T-helper 9 cell (primary cell): ENCODE measurements around the gene KPNA3.
"Not testable (repeated sequence)": the region's sequence is repeated elsewhere in the genome, so short reads cannot be mapped to it uniquely, and the experiment has no call there.

ENCODE experiments used
- DNase-seq: peaks from one replicate; pipeline ENCODE4 v3.0.0-alpha.2; 2020

KPNA3 gene

DNA sequence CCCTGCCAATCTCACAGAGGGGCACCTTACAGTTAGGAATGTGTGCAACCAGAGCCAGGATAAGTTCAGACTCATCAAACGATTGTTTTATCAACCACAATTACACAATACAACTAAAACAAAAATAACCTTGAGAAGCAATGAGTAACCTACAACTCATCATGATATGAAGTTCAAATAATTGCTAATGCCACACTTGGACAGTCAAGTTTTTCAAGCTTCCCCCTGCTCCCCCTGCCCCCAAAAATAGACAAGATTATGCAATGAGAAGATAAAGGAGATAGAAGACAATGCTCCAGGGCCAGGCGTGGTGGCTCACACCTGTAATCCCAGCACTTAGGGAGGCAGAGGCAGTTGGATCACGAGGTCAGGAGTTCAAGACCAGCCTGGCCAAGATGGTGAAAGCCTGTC is 13.6 kb upstream of the KPNA3 start:
- DNase-seq = no peak

DNA sequence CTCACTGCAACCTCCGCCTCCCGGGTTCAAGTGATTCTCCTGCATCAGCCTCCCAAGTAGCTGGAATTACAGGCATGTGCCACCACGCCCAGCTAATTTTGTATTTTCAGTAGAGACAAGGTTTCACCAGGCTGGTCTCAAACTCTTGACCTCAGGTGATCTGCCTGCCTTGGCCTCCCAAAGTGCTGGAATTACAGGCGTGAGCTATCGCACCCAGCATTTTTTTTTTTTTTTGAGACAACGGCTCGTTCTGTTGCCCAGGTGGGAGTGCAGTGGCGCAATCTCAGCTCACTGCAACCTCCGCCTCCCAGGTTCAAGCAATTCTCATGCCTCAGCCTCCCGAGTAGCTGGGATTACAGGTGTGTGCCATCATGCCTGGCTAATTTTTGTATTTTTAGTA is 10.6 kb upstream of the KPNA3 start:
- DNase-seq = not testable (repeated sequence)

DNA sequence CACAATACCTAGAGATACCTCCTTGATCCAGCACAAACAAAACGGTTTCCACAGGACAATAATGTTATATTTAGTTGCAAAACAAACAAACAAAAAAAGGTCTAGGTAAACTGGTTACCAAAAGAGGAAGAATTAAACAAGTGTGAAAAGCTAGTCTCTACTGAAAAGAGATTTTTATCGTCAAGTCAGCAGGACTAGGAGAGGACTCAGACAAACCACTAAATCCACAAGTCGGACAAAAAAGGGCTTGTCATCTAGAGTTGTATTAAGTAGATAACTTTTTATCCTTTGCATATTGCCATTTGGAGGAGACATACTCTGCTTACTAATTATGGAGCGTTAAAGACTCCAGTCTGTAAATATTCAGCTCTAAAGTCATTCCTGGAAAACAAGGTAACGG is 9.9 kb upstream of the KPNA3 start:
- DNase-seq = no peak

DNA sequence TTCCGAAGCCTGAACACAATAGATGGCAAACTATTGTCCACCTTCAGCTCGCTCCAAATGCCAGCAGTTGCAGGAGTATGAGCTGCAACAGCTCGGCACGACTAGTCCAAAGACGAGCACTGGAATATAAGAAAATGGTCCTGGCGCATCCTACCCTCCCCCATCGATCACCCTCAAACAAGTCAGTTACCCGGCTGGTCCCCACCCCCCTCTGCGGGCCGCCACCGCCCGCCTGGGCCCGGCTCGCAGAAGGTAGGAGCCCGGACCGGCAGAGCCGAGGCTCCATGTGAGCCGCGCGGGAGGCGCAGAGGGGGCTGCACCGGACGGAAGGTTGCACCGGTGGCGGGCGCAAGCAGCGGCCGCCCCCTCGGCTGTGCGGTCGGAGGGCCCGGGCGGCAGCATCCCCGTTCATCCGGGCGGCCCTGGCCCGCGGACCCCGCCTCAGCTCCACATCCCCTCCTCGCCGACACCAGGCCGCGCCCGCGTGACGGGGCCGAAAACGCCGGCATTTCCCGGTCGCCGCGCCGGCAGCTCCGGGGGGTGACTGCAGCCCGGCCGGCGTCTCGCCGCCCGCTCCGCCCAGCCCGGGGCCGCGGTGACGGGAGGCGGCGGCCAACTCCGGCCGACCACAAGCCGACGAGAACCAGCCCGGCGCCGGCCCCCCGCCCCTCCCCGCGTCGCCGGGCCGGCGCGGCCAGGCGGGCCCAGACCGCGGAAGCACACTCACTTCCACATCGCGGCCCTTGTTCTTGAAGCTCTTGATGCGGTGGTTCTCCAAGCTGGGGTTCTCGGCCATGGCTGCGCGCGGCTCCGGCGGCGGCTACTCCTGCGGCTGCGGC is 552 bp downstream of the KPNA3 start:
- peak; percentile 34 for DNase-seq

DNA sequence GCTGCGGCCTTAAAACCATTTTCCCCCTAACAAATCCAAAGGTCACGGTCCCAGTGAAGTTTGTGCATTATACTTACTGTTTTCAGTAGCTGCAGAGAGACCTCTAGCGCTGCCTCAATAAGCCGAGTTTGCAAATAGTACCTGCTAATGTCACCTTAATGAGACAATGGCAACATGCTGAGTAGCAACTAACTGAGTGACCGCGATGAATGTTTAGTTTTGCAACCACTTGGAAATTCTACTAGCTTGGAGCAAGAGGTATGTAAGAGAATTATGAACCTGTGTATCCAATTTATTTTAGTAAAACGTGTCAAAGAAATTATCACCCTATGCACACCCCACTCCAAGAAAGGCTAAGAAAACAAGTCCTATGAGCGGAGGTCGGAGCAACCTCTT is 1.2 kb downstream of the KPNA3 start:
- DNase-seq = no peak

DNA sequence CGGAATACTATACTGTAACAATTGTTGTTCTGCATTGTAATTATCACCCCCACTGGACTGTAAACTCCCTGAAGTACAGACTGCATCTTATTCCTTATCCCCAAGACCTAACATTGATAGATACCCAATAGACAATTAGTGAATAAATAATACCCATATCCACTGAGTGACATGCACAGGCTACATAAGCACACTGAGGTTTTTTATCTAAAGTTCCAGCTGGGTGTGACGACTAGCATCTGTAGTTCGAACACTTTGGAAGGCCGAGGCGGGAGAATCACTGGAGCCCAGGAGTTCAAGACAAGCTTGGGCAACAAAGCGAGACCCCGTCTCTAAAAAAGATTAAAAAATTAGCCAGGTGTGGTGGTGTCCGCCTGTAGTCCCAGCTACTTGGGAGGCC is 2.5 kb downstream of the KPNA3 start:
- no peak for DNase-seq

DNA sequence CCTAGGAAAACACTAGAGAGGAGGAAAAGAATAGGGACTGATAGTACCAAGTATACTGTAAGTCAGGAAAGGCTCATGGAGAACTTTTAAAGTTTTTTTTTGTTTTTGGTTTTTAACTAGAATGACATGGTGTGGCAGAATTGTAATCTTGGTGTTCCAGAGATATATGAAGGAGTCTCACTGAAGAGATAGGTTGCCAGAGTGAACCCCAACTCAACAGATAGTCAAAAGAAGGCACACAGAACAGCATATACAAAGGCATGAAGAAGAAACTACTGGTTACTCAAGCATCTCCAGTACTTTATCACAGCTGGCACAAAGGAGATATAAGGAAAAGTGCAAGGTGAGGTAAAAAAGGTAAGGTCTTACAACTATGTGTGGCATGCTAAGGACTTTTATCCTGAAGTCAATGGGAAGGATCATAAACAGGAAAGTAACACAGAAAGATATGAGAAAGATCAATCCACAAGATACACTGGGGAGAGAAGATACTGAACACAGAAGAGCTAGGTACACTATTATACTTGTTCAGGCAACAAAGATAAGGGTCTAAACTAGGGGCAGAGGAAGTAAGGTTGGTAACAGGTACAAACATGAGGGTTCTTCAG is 6.0 kb downstream of the KPNA3 start:
- DNase-seq = no peak

DNA sequence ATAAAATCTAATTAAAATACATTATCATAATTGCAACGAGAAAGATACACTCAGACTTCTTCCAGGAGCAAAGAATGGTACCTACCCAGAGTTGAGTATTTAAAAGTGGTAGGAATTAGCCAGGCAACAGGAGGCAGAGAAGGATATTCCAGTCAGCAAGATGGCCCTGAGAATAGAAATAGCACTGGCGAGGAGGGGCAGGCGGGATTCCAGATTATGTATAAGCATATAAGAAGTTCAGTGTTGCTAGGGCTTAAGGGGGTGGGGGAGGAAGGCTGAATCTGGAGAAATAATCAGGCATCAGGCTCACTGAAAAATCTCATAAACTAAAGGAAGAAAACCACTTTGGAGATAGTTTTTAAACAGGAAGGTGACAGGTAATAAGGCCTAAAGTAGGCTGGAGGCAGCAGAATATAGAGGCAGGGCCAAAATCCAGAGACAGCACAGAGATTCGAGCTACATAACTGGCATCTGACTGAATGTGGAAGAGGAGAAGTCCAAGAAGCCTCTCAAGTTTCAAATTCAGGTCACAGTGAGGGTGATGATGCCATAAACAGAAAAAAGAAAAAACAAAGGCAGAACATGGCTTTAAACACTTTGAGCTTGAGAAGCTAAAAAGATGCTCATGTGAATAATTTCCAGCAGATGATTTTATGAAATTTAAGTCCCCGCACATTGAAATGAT is 7.5 kb downstream of the KPNA3 start:
- no peak for DNase-seq

DNA sequence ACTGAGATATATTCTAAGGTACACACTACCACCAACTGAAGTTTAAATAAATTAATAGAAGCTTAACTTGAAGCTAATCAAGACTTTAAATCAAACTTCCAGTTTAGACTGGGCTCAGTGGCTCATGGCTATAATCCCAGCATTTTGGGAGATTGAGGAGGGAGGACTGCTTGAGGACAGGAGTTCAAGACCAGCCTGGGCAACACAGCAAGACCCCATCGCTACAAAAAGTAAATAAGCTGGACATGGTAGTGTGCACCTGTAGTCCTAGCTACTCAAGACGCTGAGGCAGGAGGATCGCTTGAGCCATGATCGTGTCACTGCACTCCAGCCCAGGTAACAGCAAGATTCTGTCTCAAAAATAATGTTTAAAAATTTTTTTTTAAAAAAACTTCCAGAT is 8.6 kb downstream of the KPNA3 start:
- no peak for DNase-seq

DNA sequence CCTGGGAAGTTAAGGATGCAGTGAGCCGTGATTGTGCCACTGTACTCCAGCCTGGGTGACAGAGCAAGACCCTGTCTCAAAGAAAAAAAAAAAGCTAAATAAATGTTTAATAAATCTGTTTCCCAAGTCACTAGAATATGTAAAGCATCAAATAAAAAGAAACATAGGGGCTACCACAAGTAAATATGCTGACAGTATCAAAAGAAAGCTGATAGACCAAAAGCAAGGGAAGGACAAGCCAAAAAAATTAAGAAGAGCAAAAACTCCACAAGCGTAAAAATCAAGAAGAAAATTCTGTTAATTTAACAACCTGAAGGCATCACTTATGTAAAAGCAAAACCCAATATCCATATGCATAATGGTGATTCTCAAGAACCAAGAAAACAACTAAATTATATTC is 9.7 kb downstream of the KPNA3 start:
- no peak for DNase-seq

DNA sequence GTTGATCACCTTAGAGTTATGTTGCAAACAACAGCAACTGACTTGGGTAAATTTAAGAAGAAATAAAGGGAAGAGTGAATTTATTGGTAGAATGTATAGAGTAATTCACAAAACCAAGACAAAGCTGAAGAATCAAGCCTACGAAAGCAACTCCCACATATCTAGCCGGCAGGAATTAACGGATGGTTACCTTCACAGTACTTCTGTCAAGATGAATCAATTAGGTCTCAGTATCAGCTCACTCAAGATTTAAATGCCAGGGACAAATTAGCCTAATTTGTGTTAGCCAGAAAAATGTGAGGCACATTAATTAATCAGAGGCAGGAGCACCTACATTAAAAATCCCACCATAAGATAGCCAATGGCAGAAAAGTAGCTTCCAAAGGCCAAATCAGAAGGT is 10.7 kb downstream of the KPNA3 start:
- DNase-seq = no peak

DNA sequence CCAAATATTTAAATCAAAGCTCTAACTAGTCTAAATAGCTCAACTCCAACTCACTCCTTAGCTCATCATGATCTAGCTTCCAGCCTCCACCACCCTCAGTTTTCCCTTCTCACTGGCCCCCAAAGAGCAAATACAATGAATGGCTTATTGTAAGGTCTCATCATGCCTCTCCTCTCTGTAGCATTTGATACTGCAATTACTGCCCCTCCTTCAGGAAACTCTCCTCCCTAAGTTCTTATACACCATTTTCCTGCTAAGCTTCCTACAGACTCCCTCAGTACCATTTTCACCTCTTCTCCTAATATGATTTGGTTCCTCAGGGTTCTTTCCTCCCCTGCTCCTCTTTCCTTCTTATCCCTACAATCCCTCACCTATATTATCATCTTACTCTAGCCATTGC is 12.8 kb downstream of the KPNA3 start:
- DNase-seq = no peak

DNA sequence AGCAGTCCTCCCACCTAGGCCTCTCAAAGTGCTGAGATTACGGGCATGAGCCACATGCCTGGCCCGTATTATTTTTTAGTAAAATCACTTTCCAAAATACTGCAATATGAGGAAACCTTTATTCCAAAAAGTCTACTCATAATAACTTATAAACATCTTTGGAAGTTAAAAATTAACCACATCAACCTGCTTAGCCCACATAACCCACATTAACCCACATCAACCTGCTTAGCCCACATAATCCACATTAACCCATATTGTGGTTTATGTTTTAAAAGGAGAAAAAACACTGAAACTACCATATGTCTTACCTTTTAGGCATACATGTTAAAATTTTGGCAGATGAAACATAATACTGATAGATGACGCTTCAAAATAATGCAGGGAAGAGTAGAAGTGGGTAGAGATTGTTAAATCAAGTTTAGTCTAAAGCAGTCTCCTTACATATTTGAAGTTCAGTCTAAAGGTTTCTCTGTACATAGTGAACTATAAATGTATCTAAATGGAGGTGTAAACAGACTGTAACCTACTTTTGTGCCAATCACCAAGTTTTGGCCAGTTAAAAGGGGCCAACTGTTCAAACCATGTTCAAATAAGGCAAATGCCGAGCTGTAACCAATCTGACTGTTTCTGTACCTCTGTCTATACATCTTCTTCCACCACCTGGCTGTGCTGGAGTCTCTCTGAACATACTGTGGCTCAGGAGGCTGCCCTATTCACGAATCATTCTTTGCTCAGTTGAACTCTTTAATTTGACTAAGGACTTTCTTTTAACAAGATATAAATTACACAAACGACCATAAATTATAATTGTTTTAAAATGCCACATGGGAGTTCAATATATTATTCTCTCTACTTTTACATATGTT is 14.5 kb downstream of the KPNA3 start:
- no peak for DNase-seq

DNA sequence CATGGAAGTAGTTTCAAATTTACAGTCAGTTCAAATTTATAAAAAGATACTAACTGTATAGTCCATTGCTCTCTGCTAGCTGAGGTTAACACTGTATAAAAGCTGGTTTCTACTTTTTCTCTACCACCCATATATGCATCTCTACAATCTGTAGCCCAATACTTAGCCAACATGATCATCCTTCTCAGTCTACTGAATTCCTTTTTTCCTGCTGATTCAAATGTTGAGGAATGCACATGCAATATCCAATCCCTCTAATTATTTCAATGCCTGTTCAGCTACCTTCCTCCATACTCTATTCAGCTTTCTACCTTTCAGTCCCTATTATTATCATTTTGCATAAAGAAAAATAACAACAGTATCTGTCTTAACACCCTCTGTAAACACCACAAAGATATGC is 15.6 kb downstream of the KPNA3 start:
- no peak for DNase-seq

DNA sequence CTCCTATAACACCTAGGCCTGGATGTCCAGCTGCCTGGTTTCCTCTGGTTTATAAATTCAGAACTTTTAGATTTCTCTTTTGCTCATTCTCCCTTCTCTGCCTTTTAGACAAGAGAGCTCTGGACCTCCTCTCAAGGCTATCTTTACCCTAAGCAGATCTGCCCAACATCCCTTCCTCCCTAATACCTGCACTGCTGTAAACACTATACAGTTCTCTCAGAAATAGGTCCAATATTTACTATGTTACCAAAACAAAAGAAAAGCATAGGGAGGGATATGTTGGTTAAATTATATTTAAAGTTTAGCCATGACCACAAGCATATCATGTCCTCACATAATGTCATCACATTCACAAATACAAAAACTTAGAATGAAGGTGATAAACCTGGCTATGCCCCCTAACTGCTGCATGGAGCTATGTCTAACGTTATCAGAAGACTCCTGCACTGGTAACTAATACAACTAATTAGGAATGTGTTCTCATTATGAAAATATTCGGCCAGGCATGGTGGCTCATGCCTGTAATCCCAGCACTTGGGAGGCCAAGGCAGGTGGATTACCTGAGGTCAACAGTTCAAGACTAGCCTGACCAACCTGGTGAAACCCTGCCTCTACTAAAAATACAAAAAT is 18.0 kb downstream of the KPNA3 start:
- DNase-seq = no peak

DNA sequence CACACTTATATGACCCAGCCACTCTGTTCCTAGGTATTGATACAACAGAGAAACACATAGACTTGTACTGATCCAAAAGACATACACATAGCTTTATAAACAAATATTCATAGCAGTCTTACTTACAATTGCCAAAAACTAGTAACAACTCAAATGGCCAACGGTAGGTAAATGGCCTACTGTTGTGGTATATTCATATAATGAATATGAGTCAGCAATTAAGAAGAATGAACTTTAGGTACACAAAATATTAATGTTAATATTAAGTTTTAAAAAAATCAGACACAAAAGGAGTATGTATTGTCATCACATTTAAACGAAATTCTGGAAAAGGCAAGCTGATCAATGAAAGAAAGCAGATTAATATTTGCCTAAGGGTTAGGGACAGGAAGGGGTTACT is 19.7 kb downstream of the KPNA3 start:
- no peak for DNase-seq

DNA sequence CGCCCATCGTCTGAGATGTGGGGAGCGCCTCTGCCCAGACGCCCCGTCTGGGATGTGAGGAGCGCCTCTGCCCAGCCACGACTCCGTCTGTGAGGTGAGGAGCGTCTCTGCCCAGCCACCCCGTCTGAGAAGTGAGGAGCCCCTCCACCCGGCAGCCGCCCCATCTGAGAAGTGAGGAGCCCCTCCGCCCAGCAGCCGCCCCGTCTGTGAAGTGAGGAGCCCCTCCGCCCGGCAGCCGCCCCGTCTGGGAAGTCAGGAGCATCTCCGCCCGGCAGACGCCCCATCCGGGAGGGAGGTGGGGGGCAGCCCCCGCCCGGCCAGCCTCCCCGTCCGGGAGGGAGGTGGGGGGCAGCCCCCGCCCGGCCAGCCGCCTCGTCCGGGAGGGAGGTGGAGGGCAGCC is 30.7 kb downstream of the KPNA3 start:
- DNase-seq = not testable (repeated sequence)

DNA sequence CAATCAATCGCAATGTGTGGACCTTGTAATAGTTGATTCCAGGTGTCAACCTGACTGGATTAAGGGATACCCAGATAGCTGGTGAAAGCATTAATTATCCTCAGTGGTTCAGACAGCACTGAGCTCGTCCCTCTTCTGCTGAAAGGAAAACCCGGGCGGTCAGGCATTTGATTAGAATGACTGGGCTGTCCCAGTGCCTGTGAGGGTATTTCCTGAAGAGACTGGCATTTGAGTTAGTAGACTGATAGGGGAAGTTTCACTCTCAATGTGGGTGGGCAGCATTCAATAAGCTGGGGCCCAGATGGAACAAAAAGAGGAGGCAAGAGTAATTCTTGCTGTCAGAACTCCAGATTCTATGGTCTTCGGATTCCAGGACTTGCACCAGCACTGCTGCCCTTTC is 31.9 kb downstream of the KPNA3 start:
- DNase-seq = no peak

DNA sequence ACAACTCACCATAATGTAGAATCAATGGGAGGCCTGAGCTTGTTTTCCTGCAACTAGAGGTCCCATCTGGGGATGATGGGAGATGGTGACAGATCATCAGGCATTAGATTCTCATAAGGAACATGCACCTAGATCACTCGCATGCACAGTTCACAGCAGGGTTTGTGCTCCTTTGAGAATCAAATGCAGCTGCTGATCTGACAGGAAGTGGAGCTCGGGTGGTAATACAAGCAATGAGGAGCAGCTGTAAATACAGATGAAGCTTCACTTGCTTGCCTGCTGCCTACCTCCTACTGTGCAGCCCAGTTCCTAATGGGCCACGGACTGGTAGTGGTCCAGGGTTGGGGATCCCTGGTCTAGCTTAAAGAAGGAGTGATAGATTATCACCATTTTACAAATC is 33.0 kb downstream of the KPNA3 start:
- no peak for DNase-seq

DNA sequence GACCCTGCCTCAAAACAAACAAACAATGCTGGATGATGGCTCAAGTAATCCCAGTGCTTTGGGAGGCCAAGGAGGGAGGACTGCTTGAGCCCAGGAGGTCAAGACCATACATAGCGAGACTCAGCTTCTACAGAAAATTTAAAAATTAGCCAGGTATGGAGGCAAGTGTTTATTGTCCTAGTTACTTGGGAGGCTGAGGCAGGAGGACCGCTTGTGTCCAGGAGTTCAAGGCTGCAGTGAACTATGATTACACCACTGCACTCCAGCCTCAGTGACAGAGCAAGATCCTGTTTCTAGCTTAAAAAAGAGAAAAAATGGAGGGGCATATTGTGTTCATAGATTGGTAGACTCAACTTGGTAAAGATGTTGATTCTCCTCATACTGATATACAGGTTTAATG is 36.2 kb downstream of the KPNA3 start:
- no peak for DNase-seq

DNA sequence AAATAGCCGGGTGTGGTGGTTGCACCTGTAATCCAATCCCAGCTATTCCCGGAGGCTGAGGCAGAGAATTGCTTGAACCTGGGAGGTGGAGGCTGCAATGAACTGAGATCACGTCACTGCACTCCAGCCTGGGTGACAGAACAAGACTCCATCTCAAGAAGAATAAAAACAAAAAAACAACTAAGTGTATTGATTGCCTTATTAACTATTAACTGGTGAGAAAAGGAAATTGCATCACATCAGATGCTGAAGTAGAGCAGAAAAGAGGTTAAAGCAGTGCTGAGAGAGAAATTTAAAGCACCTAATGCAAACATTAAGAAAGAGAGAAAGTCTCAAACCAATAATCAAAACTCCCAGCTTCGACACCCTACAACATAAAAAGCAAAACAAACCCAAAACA is 38.3 kb downstream of the KPNA3 start:
- DNase-seq = no peak

DNA sequence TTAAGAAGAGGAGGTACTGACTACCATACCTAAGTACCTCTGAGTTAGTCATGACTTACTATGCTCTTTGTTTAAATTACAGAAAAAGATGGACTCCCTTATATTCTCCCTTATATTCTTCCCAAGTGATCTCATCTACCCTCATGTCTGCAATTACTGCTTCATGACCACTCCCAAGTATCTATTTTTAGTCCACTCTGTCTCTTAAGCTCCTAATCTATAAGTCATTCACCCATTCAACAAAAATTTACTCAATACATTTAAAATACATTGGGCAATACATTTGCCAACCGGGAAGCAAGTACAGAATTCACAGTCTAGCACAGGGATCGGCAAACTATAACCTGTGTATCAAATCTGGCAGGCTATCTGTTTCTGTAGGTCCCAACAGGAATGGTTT is 42.6 kb downstream of the KPNA3 start:
- DNase-seq = no peak

DNA sequence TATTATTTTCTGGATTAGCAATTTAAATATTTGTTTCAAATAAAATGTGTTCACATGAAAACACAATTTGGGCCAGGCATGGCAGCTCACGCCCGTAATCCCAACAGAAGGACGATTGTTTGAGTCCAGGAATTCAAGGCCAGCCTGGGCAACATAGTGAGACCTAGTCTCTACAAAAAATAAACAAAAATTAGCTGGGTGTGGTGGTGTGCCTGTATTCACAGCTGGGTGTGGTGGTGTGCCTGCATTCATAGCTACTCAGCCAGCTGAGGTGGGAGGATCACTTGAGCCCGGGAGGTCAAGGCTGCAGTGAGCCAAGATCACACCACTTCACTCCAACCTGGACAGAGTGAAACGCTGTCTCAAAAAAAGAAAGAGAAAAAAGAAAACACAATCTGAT is 46.4 kb downstream of the KPNA3 start:
- no peak for DNase-seq
